Measurements from ENCODE around the gene TUT4. TPM values are rescaled to one million over a fixed set of nuclear protein-coding genes. Genes with fewer than 3 reads are reported as not detected.

Gene TUT4
- polyA plus RNA-seq, 3 donors, result 15.5 to 21.0 (median 17.0) TPM

DNA sequence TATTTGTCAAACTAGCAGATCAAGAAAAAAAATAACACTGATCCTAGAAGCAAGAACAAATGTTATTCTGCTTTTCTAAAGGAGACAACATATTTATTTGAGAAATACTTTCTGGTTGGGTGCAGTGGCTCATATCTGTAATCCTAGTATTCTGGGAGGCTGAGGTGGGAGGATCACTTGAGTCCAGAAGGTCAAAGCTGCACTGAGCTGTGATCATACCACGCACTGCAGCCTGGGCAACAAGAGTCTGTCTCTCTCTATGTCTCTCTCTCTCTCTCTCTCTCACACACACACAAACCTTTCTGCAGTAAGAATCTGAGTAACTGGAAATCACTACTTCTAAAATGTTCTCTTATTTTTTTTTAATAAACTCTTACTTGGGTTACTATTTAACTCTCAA lies 117.2 kb downstream of the TUT4 start:
- H3K27ac ChIP-seq (ENCODE audit: low read depth, low read length), result no peak overlapping the region
- 95 to 100% (median 95%) methylated on average over 1 of the region's 1 CpG for WGBS, 3 donors

DNA sequence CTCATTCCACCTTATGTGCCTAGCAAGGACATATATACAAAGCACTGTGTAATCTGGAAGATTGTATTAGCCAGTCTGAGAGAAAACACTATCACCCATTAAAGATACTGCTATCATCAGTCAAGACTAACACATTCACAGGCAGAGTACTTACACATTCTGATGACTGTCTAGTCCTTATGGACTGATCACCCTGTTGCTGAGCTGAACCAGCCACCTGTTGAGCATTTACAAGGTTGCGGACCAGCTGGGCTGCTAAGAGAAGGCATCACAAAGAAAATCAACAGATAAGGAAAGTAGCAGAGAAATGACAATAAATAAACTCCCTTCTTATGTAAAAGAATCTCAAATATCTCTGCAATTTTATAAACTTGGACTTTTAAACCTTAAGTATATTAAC lies 117.7 kb downstream of the TUT4 start:
- 93 to 100% (median 98%) methylated on average over 1 of the region's 1 CpG for WGBS, 3 donors
- no peak overlapping the region for H3K27ac ChIP-seq (ENCODE audit: low read depth, low read length)

DNA sequence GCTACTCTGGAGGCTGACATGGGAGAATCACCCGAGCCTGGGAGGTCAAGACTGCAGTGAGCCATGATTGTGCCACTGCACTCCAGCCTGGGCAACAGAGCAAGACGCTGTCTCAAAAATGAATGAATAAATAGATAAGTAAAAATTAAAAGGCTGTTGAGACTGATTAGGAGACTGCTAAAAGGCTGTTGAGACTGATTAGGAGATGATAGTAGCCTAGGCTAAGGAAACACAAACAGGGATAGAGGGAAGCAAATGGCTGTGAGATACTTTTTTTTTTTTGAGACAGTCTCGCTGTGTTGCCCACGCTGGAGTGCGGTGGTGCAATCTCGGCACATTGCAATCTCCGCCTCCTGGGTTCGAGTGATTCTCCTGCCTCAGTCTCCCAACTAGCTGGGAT lies 120.1 kb downstream of the TUT4 start:
- no peak overlapping the region for H3K27ac ChIP-seq (ENCODE audit: low read depth, low read length)
- 88 to 95% (median 91%) methylated on average over 8 of the region's 8 CpGs for WGBS, 3 donors

DNA sequence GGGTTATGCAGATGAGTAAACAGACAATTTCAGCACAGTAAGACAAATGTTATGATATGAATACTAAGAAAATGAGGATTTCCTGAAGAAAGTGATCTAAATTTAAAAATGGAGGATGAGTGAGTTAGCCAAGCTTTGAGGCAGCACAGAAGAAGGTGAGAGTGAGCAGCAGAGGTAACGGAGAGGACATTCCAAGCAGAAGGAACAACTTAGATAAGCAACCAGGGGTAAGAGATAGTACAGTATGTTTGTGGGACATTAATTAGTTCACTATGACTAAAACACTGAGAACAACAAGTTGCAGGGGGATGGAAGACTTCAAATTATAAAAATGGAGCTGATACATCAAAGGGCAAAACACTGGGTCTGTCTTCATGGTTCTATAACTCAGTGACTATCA lies 125.7 kb downstream of the TUT4 start:
- H3K27ac ChIP-seq (ENCODE audit: low read depth, low read length), result no peak overlapping the region
- WGBS, 3 donors, result 96 to 97% (median 96%) methylated on average over 1 of the region's 1 CpG

DNA sequence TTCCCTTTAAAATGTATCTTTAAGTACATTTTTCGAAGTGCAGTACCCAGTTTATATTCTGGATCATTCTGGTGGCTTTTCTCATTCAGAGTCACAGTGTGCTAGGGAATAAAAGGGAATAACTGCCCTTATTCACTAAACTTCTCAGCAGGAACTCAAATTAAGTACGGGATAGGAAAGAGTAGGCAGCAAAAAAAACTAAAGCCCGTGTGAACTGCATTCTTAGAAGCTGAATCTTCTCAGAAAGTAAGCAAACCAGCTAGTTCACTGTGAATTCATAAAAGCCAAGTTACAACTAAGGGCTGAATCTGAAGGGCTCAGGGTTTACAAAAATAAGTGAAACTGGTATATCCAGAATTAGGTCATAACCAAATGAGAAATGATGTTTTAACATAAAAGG lies 126.5 kb downstream of the TUT4 start:
- no peak overlapping the region for H3K27ac ChIP-seq (ENCODE audit: low read depth, low read length)
- 80 to 87% (median 85%) methylated on average over 3 of the region's 3 CpGs for WGBS, 3 donors

DNA sequence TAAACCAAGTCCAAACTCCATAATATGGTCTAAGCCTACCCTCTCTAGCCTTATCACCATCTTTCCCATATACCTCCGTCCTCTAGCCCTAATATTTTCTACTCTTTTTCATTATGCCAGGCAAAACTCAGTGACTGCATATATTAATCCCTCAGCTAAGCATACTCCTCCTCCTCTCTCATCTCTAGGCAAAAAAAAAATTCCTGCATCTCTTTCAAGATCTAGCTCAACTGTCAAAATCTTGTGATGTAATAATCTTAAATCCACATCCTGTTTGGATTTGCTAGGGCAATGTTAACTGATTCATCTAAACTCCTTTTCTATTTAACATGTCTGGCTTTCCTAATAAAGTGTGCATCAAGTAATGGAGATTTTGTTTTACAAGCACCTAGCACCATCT lies 128.1 kb downstream of the TUT4 start:
- WGBS, 3 donors, result 87 to 96% (median 93%) methylated on average over 1 of the region's 1 CpG
- H3K27ac ChIP-seq (ENCODE audit: low read depth, low read length), result no peak overlapping the region

DNA sequence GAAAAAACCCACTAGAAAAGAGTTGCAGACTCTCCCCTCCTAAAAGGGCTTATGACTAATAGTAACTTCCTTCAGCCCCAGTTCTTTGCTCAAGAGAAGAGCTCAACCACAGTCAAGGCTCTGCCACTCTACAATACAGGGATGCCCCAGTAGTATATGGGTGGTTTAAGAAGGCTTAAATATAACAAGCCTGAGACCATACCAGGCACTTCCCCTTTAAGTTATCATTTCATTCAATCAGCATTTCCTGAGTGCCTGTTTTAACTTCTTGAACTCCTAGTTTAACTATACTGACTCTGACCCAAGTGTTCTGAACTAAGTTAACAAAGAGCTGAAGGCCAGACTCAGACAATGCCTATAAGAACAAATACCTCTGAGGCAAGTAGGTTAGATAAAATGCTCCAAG lies 128.7 kb downstream of the TUT4 start:
- no peak overlapping the region for H3K27ac ChIP-seq (ENCODE audit: low read depth, low read length)

DNA sequence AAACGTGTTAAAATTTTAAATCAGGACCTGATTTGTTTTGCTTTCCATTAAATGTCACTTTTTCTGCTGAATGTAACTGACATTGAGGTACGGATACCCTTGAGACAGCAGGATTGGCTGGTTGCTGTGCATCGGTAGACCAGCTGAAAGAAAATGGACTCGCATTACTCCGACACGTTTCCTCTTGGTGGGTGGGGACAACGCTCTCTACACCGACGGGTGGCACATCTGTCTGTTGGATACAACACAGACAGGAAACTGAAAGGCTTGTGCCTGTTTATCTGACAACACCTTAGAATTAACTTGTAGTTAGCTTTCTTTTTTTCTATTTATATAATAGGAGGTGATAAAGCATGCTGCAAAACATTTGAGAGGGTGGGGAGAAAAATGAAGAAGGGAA lies 129.1 kb downstream of the TUT4 start:
- WGBS, 3 donors, result 44 to 73% (median 54%) methylated on average over 9 of the region's 9 CpGs

DNA sequence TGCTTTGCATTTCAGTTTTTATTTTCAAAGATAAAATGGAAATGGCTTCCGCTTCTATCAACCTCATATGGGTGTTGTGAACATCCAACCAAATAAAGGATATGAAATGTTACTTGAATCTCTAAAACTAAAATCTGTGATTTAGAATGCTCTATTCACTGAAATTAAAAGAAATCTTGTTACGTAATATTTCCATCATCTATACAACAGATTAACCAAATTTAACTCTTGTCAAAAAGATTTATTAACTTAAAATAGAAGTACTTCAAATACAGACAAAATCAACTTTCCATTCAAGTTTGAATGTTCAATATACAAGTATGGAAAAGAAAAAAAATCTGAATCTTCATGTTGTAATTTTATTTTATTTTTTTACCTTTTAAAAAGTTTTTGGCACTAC lies 129.8 kb downstream of the TUT4 start:
- 97 to 99% (median 98%) methylated on average over 2 of the region's 2 CpGs for WGBS, 3 donors
- H3K27ac ChIP-seq (ENCODE audit: low read depth, low read length), result no peak overlapping the region

More for the DNA sequence above, 129.1 kb downstream of the TUT4 start:
- H3K27ac ChIP-seq (ENCODE audit: low read depth, low read length), result no peak overlapping the region

DNA sequence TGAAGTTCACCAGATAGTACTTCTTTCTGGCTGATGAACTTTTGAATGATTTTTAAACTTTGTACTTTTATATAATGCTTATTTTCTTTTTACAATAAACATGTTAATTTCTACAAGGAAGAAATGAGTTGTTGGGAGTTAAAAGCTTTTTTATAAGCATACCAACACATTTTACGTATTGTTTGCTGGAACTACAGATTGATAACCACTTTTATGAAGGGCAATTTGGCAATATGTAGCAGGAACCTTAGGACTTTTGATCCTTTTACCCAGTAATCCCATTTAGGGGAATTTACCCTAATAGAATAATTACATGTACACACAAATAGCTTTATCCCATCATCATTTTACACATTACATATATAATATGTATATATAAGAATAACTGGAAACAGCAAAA lies 132.2 kb downstream of the TUT4 start:
- no peak overlapping the region for H3K27ac ChIP-seq (ENCODE audit: low read depth, low read length)
- 92 to 97% (median 96%) methylated on average over 1 of the region's 1 CpG for WGBS, 3 donors

DNA sequence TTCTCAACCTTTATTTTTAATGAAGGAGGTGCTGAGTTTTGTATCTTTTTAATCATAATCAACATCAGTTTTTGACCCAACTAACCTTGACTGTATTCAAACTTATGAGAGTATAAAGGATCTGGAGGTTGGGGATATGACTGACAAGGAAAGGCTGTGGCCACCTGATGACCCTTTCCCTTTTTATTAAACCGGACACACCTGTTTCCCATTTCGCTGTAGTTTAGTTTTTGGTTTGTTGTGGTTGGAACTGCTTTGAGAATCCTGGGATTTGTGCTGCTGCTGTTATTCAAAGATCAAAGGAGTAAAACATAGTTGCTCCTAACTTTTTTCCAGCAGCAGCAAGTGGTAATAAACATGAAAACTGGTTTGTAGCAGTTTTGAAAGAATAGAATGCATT lies 136.1 kb downstream of the TUT4 start:
- WGBS, 3 donors, result 63 to 89% (median 83%) methylated on average over 2 of the region's 2 CpGs
- no peak overlapping the region for H3K27ac ChIP-seq (ENCODE audit: low read depth, low read length)

DNA sequence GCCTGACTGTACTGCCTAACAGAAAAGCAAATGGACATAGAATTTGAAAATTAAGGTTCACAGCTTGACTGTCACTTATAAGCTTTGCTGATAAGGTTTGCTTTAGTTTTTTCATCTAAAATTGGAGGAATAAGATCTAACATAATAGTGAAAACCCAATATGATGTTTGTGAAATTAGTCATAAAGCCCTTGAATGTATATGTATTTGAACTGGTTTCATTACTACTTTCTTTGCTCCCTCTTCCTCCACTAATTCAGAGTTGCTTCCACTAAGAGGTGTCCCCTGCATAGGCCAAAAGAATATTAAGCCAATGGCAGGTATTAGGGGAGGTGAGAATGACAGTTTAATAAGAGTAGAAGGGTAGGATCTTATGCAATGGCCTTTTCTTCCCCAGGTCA lies 137.9 kb downstream of the TUT4 start:
- H3K27ac ChIP-seq (ENCODE audit: low read depth, low read length), result no peak overlapping the region

DNA sequence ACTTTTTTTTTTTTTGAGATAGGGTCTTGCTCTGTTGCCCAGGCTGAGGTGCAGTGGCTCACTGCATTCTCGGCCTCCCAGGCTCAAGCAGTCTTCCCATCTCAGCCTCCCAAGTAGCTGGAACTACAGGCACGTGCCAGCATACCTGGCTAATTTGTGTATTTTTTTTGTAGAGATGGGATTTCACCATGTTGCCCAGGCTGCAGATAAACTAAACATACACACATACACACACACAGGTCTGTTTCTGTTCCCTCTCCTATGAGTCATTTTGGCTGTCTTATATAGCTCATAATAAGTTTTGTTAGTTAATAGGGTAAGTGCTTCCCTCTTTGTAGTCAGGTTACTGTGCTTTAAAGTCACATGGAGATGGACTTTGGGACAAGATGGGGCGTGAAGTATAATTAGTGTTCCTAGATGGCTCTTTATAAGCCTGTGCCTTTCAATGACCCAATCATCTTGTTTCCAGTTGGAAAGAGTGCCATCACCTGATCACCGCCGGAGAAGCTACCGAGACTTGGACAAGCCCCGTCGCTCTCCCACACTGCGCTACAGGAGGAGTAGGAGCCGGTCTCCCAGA lies 139.4 kb downstream of the TUT4 start:
- 93 to 97% (median 94%) methylated on average over 10 of the region's 10 CpGs for WGBS, 3 donors
- no peak overlapping the region for H3K27ac ChIP-seq (ENCODE audit: low read depth, low read length)

DNA sequence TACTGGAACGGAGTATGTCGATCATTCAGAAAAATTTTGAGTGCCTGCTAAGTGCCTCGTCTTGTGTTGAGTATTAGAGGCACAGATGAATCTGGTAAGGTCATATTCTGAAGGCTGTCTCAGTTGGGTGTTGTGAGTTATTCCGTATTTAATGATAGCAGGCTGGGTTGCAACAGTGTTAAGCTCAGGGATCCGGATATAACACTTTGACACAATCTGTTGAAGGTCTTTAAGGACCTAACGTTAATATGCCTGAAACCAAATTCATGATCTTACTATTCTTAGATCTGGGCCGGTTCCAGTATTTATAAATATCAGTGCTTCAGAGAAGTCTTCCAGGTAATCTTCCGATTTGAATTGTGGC lies 147.9 kb downstream of the TUT4 start:
- 2 to 7% (median 3%) methylated on average over 8 of the region's 8 CpGs for WGBS, 3 donors
- H3K27ac ChIP-seq (ENCODE audit: low read depth, low read length), result peak overlapping the region; percentile 61

DNA sequence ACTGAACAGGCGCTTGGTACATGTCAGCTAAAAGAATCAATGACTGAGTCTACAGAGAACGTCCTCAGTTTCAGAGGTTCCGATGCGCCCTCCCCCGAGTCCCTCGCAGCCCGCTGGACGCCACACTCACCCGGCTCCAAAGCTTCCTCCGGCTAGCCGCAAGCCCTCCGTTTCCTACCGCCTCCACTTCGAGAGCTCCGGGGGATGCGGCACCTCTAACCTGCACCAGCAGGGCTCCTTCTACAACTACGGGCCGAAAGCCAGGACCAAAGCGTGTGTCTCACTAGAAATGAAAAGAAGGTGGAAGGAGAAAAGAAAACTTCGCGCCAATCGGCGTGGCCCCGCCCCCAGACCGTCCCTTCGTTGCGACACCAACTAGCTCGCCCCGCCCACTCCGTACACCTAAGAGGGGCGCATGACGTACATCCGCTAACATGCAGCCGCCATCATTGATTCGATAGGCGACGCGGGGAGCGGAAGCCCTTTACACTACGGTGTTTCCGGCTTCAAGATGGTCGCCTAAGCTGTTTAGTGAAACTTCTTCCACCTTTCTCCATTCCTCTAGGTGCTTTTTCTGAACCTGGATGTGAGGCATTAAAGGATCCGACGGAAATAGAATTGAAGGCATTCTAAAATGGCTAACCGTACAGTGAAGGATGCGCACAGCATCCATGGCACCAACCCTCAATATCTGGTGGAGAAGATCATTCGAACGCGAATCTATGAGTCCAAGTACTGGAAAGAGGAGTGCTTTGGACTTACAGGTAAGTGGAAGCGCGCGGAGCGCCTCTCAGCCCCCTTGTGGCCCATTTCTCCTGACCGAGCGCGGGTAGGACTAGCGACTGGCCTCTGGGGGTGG lies 148.5 kb downstream of the TUT4 start, which contains the start of the genes ORC1 and PRPF38A:
TSS of gene ORC1 (minus strand) at position 308 of the 859 bp plus-strand sequence. CDS start 2,200 bp downstream, outside the sequence.
TSS of gene PRPF38A (plus strand) at position 487 of the 859 bp plus-strand sequence. CDS start at position 635, 148 bp downstream.
- 0% methylated on average over 57 of the region's 57 CpGs for WGBS, 3 donors
- H3K27ac ChIP-seq (ENCODE audit: low read depth, low read length), result peak within 1 kb of the TSS; percentile 61

DNA sequence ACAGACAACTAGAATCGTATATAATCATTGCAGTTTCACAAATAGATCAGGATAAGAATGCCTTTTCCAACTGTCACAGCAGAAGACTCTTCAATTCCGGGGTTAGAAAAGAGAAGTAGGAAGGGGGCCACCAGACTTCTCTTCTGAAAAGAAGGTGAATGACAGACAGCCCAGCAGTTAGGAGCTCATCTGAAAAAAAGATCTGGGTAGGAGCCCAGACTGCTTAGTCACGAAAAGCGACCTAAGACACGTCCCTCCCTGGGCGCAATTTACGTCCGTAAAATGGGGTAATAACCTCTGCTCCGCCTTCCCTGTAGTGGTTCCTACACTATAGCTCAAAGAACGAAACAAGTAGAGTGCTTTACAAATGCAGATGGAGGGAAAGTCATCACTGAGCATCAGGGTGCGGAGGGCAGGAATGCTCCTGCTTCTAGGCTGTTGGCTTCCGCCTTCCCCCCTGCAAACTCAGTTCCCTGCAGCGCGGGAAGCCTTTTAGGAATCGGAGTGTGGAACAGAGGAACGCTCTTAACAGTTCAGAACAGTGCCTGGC lies 149.3 kb downstream of the TUT4 start:
- H3K27ac ChIP-seq (ENCODE audit: low read depth, low read length), result no peak overlapping the region
- 0 to 1% (median 1%) methylated on average over 16 of the region's 16 CpGs for WGBS, 3 donors

DNA sequence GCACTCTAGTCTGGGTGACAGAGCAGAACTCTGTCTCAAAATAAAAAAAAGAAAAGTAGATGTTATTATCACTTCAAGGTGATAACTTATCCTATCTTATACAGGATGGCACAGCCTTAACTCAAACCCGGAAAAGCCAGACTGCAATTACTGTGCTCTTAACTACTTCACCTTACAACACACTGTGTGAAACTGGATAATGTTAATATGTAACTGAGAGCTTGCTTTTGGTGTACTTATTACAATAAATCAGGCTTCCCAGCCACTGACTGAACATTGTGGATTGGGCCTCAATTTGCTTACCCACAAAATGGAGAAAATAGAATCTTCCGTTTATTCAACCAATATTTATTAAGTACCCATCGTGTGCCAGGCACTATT lies 150.0 kb downstream of the TUT4 start:
- no peak overlapping the region for H3K27ac ChIP-seq (ENCODE audit: low read depth, low read length)
- 33 to 72% (median 72%) methylated on average over 3 of the region's 3 CpGs for WGBS, 3 donors

DNA sequence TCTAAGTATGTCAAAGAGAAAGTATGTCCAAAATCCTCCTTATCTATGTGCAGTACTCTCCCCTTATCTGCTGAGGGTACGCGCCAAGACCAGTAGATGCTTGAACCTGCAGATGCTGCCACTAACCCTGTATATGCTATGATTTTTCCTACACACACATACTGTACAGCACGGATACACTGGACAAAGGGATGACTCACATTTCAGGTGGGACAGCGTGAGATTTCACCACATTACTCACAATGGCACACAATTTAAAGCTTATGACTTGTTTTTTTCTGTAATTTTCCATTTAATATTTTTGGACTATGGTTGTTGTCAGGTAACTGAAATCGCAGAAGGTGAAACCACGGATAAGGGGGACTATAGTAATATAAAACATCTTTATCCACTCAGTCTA lies 152.8 kb downstream of the TUT4 start:
- no peak overlapping the region for H3K27ac ChIP-seq (ENCODE audit: low read depth, low read length)
- 89 to 98% (median 97%) methylated on average over 6 of the region's 6 CpGs for WGBS, 3 donors

DNA sequence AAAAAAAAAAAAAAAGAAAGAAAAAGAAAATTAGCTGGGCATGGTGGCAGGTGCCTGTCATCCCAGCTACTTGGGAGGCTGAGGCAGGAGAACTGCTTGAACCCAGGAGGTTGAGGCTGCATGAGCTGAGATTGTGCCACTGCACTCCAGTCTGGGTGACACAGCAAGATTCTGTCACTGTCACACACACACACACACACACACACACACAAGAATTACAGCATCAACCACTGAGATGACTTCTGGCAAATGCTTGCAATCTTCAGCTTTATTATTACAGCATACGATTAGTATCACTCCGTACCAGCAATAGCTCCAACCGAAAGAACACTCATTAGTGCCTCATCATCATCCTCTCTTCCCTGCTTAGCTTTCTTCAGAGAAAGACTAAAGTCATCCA lies 153.3 kb downstream of the TUT4 start:
- no peak overlapping the region for H3K27ac ChIP-seq (ENCODE audit: low read depth, low read length)
- 87 to 97% (median 96%) methylated on average over 3 of the region's 3 CpGs for WGBS, 3 donors

DNA sequence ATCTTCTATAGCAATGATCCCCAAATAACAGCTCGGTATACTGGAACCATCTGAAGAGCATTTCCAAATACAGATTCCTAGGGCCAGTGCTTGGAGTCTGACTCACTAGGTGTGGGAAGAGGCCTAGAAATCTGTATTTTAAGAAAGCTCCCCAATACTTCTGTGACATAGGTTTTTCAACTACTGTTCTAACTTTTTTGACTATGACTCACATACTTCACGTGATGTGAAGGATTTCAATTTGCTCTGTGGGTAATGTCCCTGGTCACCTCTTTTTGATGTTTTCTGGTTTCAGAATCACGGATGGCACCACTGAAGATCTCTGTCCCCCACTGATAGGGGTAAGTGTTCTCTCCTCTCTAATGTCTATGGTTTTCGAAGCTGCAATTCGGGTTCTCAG lies 159.7 kb downstream of the TUT4 start:
- no peak overlapping the region for H3K27ac ChIP-seq (ENCODE audit: low read depth, low read length)
- WGBS, 3 donors, result 94 to 97% (median 96%) methylated on average over 5 of the region's 5 CpGs
